ENCODE data around the gene FBXW7.

Gene FBXW7

GRCh38 chr4:152351080-152351479 is 184.8 kb downstream of the FBXW7 start:
- no peak for DNase-seq
- H3K4me3 Mint-ChIP-seq: peak overlapping the region; percentile 82
- H3K27ac Mint-ChIP-seq: no peak overlapping the region
- H3K27me3 Mint-ChIP-seq (ENCODE audit: low read depth, poor library complexity): no peaks in the 10 kb centered on the region
- peaks cover 46% of the 10 kb centered on the region for H3K4me1 Mint-ChIP-seq
- peaks cover 12% of the 10 kb centered on the region for H3K36me3 Mint-ChIP-seq (ENCODE audit: low read depth)
- TF ChIP-seq, protein P1, sequence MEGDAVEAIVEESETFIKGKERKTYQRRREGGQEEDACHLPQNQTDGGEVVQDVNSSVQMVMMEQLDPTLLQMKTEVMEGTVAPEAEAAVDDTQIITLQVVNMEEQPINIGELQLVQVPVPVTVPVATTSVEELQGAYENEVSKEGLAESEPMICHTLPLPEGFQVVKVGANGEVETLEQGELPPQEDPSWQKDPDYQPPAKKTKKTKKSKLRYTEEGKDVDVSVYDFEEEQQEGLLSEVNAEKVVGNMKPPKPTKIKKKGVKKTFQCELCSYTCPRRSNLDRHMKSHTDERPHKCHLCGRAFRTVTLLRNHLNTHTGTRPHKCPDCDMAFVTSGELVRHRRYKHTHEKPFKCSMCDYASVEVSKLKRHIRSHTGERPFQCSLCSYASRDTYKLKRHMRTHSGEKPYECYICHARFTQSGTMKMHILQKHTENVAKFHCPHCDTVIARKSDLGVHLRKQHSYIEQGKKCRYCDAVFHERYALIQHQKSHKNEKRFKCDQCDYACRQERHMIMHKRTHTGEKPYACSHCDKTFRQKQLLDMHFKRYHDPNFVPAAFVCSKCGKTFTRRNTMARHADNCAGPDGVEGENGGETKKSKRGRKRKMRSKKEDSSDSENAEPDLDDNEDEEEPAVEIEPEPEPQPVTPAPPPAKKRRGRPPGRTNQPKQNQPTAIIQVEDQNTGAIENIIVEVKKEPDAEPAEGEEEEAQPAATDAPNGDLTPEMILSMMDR (IDR thresholded peaks at IDR 0.05): no peak
- H3K9me3 Mint-ChIP-seq: no peaks in the 10 kb centered on the region

GRCh38 chr4:152348670-152349069 is 187.2 kb downstream of the FBXW7 start:
- Mint-ChIP-seq H3K4me3 (no peak overlapping the region), H3K36me3 (ENCODE audit: low read depth) (peaks cover 14% of the 10 kb centered on the region), H3K27me3 (ENCODE audit: low read depth, poor library complexity) (no peaks in the 10 kb centered on the region), H3K27ac (no peak overlapping the region), H3K4me1 (peaks cover 39% of the 10 kb centered on the region), H3K9me3 (no peaks in the 10 kb centered on the region)
- TF ChIP-seq, protein P1 (IDR thresholded peaks at IDR 0.05): peak; percentile 19
- no peak for DNase-seq

- TF ChIP-seq, protein P1 (IDR thresholded peaks at IDR 0.05): no peak
- no peaks in the 10 kb centered on the region for H3K9me3 Mint-ChIP-seq
- H3K4me3 Mint-ChIP-seq: no peak overlapping the region
- peaks cover 27% of the 10 kb centered on the region for H3K36me3 Mint-ChIP-seq (ENCODE audit: low read depth)
- H3K4me1 Mint-ChIP-seq: peaks cover 22% of the 10 kb centered on the region
- DNase-seq: no peak
- H3K27ac Mint-ChIP-seq: peak overlapping the region; percentile 9
- H3K27me3 Mint-ChIP-seq (ENCODE audit: low read depth, poor library complexity): no peaks in the 10 kb centered on the region
Measured at GRCh38 chr4:152346979-152347378, 188.9 kb downstream of the FBXW7 start.

GRCh38 chr4:152346526-152346925 is 189.4 kb downstream of the FBXW7 start:
- H3K4me3 Mint-ChIP-seq: no peak overlapping the region
- TF ChIP-seq, protein P1 (IDR thresholded peaks at IDR 0.05): no peak
- H3K27ac Mint-ChIP-seq: no peak overlapping the region
- peaks cover 31% of the 10 kb centered on the region for H3K36me3 Mint-ChIP-seq (ENCODE audit: low read depth)
- H3K27me3 Mint-ChIP-seq (ENCODE audit: low read depth, poor library complexity): no peaks in the 10 kb centered on the region
- DNase-seq: no peak
- peaks cover 21% of the 10 kb centered on the region for H3K4me1 Mint-ChIP-seq
- no peaks in the 10 kb centered on the region for H3K9me3 Mint-ChIP-seq

DNA sequence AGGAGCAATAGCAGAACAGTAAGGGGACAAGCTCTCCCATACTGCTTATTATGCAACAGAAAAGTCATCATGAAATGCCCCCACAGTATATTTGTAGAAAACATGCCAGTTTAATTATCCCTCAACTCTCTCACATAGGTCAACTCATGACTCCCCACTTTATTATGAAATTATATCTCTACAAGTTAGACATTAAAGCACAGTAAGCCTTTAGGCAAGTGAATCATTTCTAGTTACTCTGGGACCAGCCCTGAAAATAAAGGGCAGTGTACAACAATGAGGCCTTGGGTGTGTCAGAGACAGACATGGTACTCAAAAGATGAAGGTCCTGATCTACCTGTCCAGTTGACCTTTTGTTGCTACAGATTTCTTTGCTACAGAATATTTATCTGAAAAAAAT is 191.9 kb downstream of the FBXW7 start:
- Mint-ChIP-seq H3K9me3 (no peaks in the 10 kb centered on the region), H3K27ac (no peak overlapping the region), H3K4me1 (peaks cover 20% of the 10 kb centered on the region), H3K36me3 (ENCODE audit: low read depth) (peaks cover 51% of the 10 kb centered on the region), H3K27me3 (ENCODE audit: low read depth, poor library complexity) (no peaks in the 10 kb centered on the region), H3K4me3 (no peak overlapping the region)
- DNase-seq: no peak
- TF ChIP-seq, protein P1 (IDR thresholded peaks at IDR 0.05): no peak

GRCh38 chr4:152342293-152342692 is 193.6 kb downstream of the FBXW7 start:
- Mint-ChIP-seq H3K4me3 (no peak overlapping the region), H3K36me3 (ENCODE audit: low read depth) (peaks cover 53% of the 10 kb centered on the region), H3K9me3 (no peaks in the 10 kb centered on the region), H3K27me3 (ENCODE audit: low read depth, poor library complexity) (no peaks in the 10 kb centered on the region), H3K27ac (no peak overlapping the region), H3K4me1 (peaks cover 14% of the 10 kb centered on the region)
- TF ChIP-seq, protein P1 (IDR thresholded peaks at IDR 0.05): no peak
- no peak for DNase-seq
